CD14-positive monocyte (primary cell): ENCODE data around the gene ZBP1. TPM values are rescaled to one million over a fixed set of nuclear protein-coding genes. Genes with fewer than 3 reads are reported as not detected.

Experiments
- DNase-seq, 3 donors: peaks; one replicate each; pipeline ENCODE4 v3.0.0-alpha.2; 2011 to 2022
- H2AFZ ChIP-seq: 2 replicates; pipeline ENCODE4 v1.6.0; 2012; ENCODE audit warnings: mild to moderate bottlenecking, low read depth, low read length, inconsistent platforms; ENCODE audit not compliant: insufficient read depth, poor library complexity, severe bottlenecking
- H3K27ac ChIP-seq, 2 donors: 1 replicate in 1 of 2; 2 replicates in 1 of 2; pipeline ENCODE4 v1.5.1; 2012 to 2013; ENCODE audit warnings: low read length in 2 of 2, control low read depth in 1 of 2, inconsistent platforms in 1 of 2, low read depth in 1 of 2, mild to moderate bottlenecking in 1 of 2
- H3K27me3 ChIP-seq, 2 donors: one replicate each; pipeline versions ENCODE4 v1.6.0 to v1.6.1; 2011 to 2013; ENCODE audit warnings: low read length in 2 of 2; ENCODE audit not compliant: control insufficient read depth in 2 of 2, insufficient read depth in 2 of 2
- H3K36me3 ChIP-seq, 2 donors: replicated peaks in 1 of 2; 1 replicate in 1 of 2; 2 replicates in 1 of 2; pipeline versions ENCODE4 v1.5.1 to v1.6.1; 2012 to 2013; ENCODE audit warnings: low read length in 2 of 2, control low read depth in 1 of 2, inconsistent platforms in 1 of 2, mild to moderate bottlenecking in 1 of 2; ENCODE audit not compliant: insufficient read depth in 2 of 2, control insufficient read depth in 1 of 2
- H3K4me1 ChIP-seq, 2 donors: 1 replicate in 1 of 2; 2 replicates in 1 of 2; pipeline versions ENCODE4 v1.5.1 to v1.6.1; 2012 to 2013; ENCODE audit warnings: low read length in 2 of 2, control low read depth in 1 of 2, inconsistent platforms in 1 of 2, mild to moderate bottlenecking in 1 of 2, moderate library complexity in 1 of 2; ENCODE audit not compliant: insufficient read depth in 2 of 2, control insufficient read depth in 1 of 2
- H3K4me2 ChIP-seq: replicated peaks from 2 replicates; pipeline ENCODE3; 2012; ENCODE audit warnings: low read length, moderate library complexity, mild to moderate bottlenecking; ENCODE audit not compliant: poor library complexity, severe bottlenecking; ENCODE audit errors: extremely low read depth
- H3K4me3 ChIP-seq, 3 experiments: fragments of 200-600 bp in 1 of 3; sonication (generic) in 1 of 3; replicated peaks in 1 of 3; 1 replicate in 2 of 3; 2 replicates in 1 of 3; pipeline ENCODE4 v1.5.1; 2011 to 2013; ENCODE audit warnings: low read length in 3 of 3, mild to moderate bottlenecking in 3 of 3, control low read depth in 2 of 3, low read depth in 2 of 3, inconsistent platforms in 1 of 3, moderate library complexity in 1 of 3
- H3K79me2 ChIP-seq: 2 replicates; pipeline ENCODE4 v1.6.0; 2012; ENCODE audit warnings: mild to moderate bottlenecking, control low read depth, inconsistent platforms, low read length, moderate library complexity; ENCODE audit not compliant: insufficient read depth
- H3K9ac ChIP-seq: 2 replicates; pipeline ENCODE4 v1.6.0; 2017; ENCODE audit warnings: low read length, mild to moderate bottlenecking; ENCODE audit not compliant: insufficient read depth, poor library complexity, severe bottlenecking
- H3K9me3 ChIP-seq, 2 donors: replicated peaks in 1 of 2; 1 replicate in 1 of 2; 2 replicates in 1 of 2; pipeline versions ENCODE4 v1.5.1 to v1.6.1; 2012 to 2013; ENCODE audit warnings: low read length in 2 of 2, control low read depth in 1 of 2; ENCODE audit not compliant: control insufficient read depth in 1 of 2, insufficient read depth in 1 of 2
- H4K20me1 ChIP-seq: 2 replicates; pipeline ENCODE4 v1.6.0; 2012; ENCODE audit warnings: mild to moderate bottlenecking, low read length, control low read depth, moderate library complexity; ENCODE audit not compliant: insufficient read depth
- H3K27ac Mint-ChIP-seq, 7 donors: one replicate each; pipeline ENCODE4 v1.8.0; 2020; ENCODE audit warnings: mild to moderate bottlenecking in 7 of 7, mixed read lengths in 7 of 7, moderate library complexity in 6 of 7, inconsistent platforms in 2 of 7
- H3K27me3 Mint-ChIP-seq, 3 donors: one replicate each; pipeline ENCODE4 v1.8.0; 2021 to 2022; ENCODE audit warnings: low read depth in 3 of 3, mild to moderate bottlenecking in 3 of 3, mixed read lengths in 3 of 3, moderate library complexity in 3 of 3, inconsistent platforms in 1 of 3
- H3K36me3 Mint-ChIP-seq, 2 donors: one replicate each; pipeline ENCODE4 v1.8.0; 2020; ENCODE audit warnings: mixed read lengths in 2 of 2, inconsistent platforms in 1 of 2, mild to moderate bottlenecking in 1 of 2
- H3K4me1 Mint-ChIP-seq: one replicate; pipeline ENCODE4 v1.8.0; 2020; ENCODE audit warnings: mild to moderate bottlenecking, mixed read lengths
- H3K4me3 Mint-ChIP-seq, 2 donors: one replicate each; pipeline ENCODE4 v1.8.0; 2020; ENCODE audit warnings: mild to moderate bottlenecking in 2 of 2, mixed read lengths in 2 of 2, moderate library complexity in 1 of 2
- H3K9me3 Mint-ChIP-seq, 7 donors: one replicate each; pipeline ENCODE4 v1.8.0; 2020 to 2022; ENCODE audit warnings: mixed read lengths in 7 of 7, mild to moderate bottlenecking in 6 of 7, moderate library complexity in 6 of 7, inconsistent platforms in 2 of 7
- WGBS: methylation state at CpG from one replicate; pipeline ENCODE4 v1.1.5; 2013; ENCODE audit warnings: missing lambda C conversion rate; ENCODE audit not compliant: insufficient coverage; 5-methylcytosine and 5-hydroxymethylcytosine counted together
- intact Hi-C, 2 donors: fragments of 100-400 bp; cut with micrococcal nuclease; formaldehyde crosslinking; loops; one replicate each; pipeline versions ENCODE4 v1.15.0 to v1.15.1; 2023
- polyA plus RNA-seq, 3 donors: library from polyadenylated mRNA; depleted of rRNA in 1 of 3; unstranded in 2 of 3; stranded (reverse) in 1 of 3; fragments of 300-500 nt in 2 of 3; fragments of >200 nt in 1 of 3; fragmentation: Illumina TruSeq in 2 of 3; gene quantifications; 1 replicate in 2 of 3; 2 replicates in 1 of 3; pipeline ENCODE4 v1.2.3, GENCODE V29; 2012 to 2021
- TF ChIP-seq, protein P1 (sequence below): fragments of 200-600 bp; IDR thresholded peaks from one replicate; pipeline ENCODE4 v1.8.0; 2022; ENCODE audit warnings: antibody characterized with exemption, mild to moderate bottlenecking

The ZBP1 gene
- polyA plus RNA-seq, 3 donors = 2.8 to 25.9 (median 3.0) TPM

DNA sequence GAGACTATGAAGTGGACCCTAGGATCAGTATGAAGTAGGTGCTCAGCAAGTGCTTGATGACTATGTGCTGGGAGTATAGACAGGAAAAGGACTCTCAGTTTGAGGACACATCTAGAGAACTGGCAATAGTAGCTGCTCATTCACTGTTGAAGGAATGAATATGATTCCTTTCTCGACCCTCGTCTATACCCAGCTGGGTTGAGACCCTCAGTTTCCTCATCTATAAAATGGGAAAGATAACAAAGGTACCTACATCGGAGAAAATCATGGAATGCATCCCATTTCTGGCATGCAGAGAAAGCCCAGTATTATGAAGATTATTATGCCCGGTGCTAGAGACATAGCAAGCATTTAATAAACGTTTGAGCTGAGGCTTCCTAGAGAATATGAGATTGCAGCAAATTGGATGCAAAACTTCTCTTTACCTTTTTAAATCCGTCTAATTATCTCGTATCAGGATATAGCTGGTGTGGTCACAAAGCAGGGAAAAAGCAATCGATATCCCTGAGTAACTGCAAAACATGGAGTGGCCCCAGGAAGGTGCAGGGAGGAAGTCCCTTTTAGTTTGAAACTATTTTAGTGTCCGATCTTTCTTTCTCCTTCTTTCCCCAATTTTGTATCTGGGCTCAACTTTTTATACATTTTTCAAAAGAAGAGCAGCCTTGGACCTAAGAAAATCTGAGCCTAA, 62.2 kb downstream of the ZBP1 start:
- Histone ChIP-seq H3K9me3 (no peaks in the 10 kb centered on the region), H3K27me3 (no peaks in the 10 kb centered on the region), H3K4me3 (no peak overlapping the region), H3K4me2 (no peak overlapping the region), H3K4me1 (no peaks in the 10 kb centered on the region), H3K79me2 (no peaks in the 10 kb centered on the region), H3K27ac (no peak overlapping the region), H2AFZ (no peak overlapping the region), H3K9ac (no peak overlapping the region), H4K20me1 (no peaks in the 10 kb centered on the region), H3K36me3 (no peaks in the 10 kb centered on the region)
- H3K4me1 Mint-ChIP-seq = no peaks in the 10 kb centered on the region
- no peak overlapping the region for H3K4me3 Mint-ChIP-seq
- intact Hi-C loops = no loop called here
- H3K27ac Mint-ChIP-seq = peak overlapping the region in 1 of 7 donors; percentile 40
- peaks cover 8 to 27% (median 13%) of the 10 kb centered on the region in 3 donors for H3K27me3 Mint-ChIP-seq
- H3K36me3 Mint-ChIP-seq = no peaks in the 10 kb centered on the region
- DNase-seq = no peak
- TF ChIP-seq, protein P1, sequence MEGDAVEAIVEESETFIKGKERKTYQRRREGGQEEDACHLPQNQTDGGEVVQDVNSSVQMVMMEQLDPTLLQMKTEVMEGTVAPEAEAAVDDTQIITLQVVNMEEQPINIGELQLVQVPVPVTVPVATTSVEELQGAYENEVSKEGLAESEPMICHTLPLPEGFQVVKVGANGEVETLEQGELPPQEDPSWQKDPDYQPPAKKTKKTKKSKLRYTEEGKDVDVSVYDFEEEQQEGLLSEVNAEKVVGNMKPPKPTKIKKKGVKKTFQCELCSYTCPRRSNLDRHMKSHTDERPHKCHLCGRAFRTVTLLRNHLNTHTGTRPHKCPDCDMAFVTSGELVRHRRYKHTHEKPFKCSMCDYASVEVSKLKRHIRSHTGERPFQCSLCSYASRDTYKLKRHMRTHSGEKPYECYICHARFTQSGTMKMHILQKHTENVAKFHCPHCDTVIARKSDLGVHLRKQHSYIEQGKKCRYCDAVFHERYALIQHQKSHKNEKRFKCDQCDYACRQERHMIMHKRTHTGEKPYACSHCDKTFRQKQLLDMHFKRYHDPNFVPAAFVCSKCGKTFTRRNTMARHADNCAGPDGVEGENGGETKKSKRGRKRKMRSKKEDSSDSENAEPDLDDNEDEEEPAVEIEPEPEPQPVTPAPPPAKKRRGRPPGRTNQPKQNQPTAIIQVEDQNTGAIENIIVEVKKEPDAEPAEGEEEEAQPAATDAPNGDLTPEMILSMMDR = no peak
- 100% methylated on average over 2 of the region's 9 CpGs for WGBS
- no peaks in the 10 kb centered on the region for H3K9me3 Mint-ChIP-seq

DNA sequence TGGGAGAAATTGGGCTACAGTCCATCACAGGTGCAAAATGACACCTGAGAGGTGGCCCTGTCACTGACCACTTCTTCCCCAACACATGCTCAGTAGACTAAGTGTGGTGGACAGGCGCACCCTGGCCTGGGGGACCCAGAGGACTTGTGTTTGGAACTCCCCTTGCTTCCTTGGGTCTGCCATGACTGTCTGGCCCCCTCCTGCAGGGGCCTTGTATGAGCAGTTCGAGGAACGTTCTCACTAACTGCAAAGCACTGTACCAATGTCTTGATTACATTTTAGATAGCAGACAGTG, 63.3 kb downstream of the ZBP1 start:
- no peaks in the 10 kb centered on the region for H3K36me3 ChIP-seq
- H4K20me1 ChIP-seq = no peaks in the 10 kb centered on the region
- no peak for DNase-seq
- WGBS = 100% methylated on average over 1 of the region's 3 CpGs
- TF ChIP-seq, protein P1 = no peak
- Mint-ChIP-seq H3K9me3 (no peaks in the 10 kb centered on the region), H3K36me3 (no peaks in the 10 kb centered on the region), H3K4me3 (peak overlapping the region in 1 of 2 donors; percentile 62), H3K4me1 (no peaks in the 10 kb centered on the region), H3K27ac (no peak overlapping the region), H3K27me3 (peaks cover 4 to 30% (median 14%) of the 10 kb centered on the region in 3 donors)
- no peaks in the 10 kb centered on the region for H3K79me2 ChIP-seq
- H3K9me3 ChIP-seq = no peaks in the 10 kb centered on the region
- no peak overlapping the region for H3K9ac ChIP-seq
- H3K27me3 ChIP-seq = no peaks in the 10 kb centered on the region
- no peaks in the 10 kb centered on the region for H3K4me1 ChIP-seq
- no peak overlapping the region for H3K4me3 ChIP-seq
- intact Hi-C loops = no loop called here
- H3K27ac ChIP-seq = no peak overlapping the region
- H3K4me2 ChIP-seq = no peak overlapping the region
- no peak overlapping the region for H2AFZ ChIP-seq
